H1 (cell line): ENCODE data around the gene RAB40C. TPM values are rescaled to one million over a fixed set of nuclear protein-coding genes. Genes with fewer than 3 reads are reported as not detected.

Experiments used
- CTCF ChIA-PET: fragments of 300-600 bp; sonication (Branson Sonifier 250); formaldehyde crosslinking; loops from one replicate; lab custom pipeline; 2021; ENCODE audit not compliant: partially characterized antibody; lab: Charles Lee
- POLR2A ChIA-PET: fragments of 300-600 bp; sonication (Branson Sonifier 250); formaldehyde crosslinking; loops from one replicate; lab custom pipeline; 2021; ENCODE audit warnings: inconsistent platforms; ENCODE audit not compliant: partially characterized antibody; lab: Charles Lee
- DNase-seq, 2 experiments: peaks; one replicate each; pipeline versions ENCODE4 v3.0.0 to v3.0.0-alpha.2; 2010 to 2022; ENCODE audit warnings: low spot score in 2 of 2, low read depth in 1 of 2, mixed read lengths in 1 of 2
- FAIRE-seq: peaks from 2 replicates; lab custom pipeline; 2011; peaks lifted over from hg19 to GRCh38; lab: Jason Lieb, UNC
- H2AFZ ChIP-seq: 2 replicates; pipeline ENCODE4 v1.8.1; 2012; ENCODE audit warnings: low read length, inconsistent platforms
- H2AK5ac ChIP-seq: 2 replicates; pipeline ENCODE4 v1.6.1; 2013; ENCODE audit warnings: low read depth, low read length
- H2BK120ac ChIP-seq: replicated peaks from 2 replicates; pipeline ENCODE3; 2013; ENCODE audit warnings: low read depth, low read length, inconsistent platforms
- H2BK12ac ChIP-seq: 2 replicates; pipeline ENCODE4 v1.6.1; 2013; ENCODE audit warnings: low read depth, low read length
- H2BK15ac ChIP-seq: 2 replicates; pipeline ENCODE4 v1.6.1; 2013; ENCODE audit warnings: low read length
- H2BK20ac ChIP-seq: 2 replicates; pipeline ENCODE4 v1.6.1; 2013; ENCODE audit warnings: low read length
- H2BK5ac ChIP-seq: 2 replicates; pipeline ENCODE4 v1.6.1; 2013; ENCODE audit warnings: low read depth, low read length
- H3K14ac ChIP-seq: 2 replicates; pipeline ENCODE4 v1.6.1; 2013; ENCODE audit warnings: inconsistent platforms; ENCODE audit not compliant: insufficient read length
- H3K18ac ChIP-seq: 2 replicates; pipeline ENCODE4 v1.6.1; 2013; ENCODE audit warnings: low read length; ENCODE audit errors: extremely low read depth
- H3K23ac ChIP-seq: 2 replicates; pipeline ENCODE4 v1.6.1; 2013; ENCODE audit warnings: inconsistent platforms; ENCODE audit not compliant: insufficient read length
- H3K23me2 ChIP-seq: 2 replicates; pipeline ENCODE4 v1.6.1; 2013; ENCODE audit warnings: low read depth, low read length
- H3K27ac ChIP-seq: 2 replicates; pipeline ENCODE4 v1.6.1; 2011; ENCODE audit warnings: low read depth, low read length, inconsistent platforms
- H3K27me3 ChIP-seq, 4 experiments: replicated peaks in 1 of 4; 1 replicate in 1 of 4; 2 replicates in 3 of 4; pipeline versions ENCODE4 v1.6.1 to v1.8.1; 2011 to 2013; ENCODE audit warnings: low read length in 3 of 4, mild to moderate bottlenecking in 3 of 4, inconsistent platforms in 2 of 4, mixed read lengths in 2 of 4, moderate library complexity in 1 of 4; ENCODE audit not compliant: control insufficient read depth in 3 of 4, insufficient read depth in 3 of 4; ENCODE audit errors: extremely low read depth in 1 of 4
- H3K36me3 ChIP-seq, 4 experiments: 2 replicates each; pipeline versions ENCODE4 v1.6.1 to v1.8.1; 2011 to 2013; ENCODE audit warnings: mild to moderate bottlenecking in 4 of 4, low read length in 3 of 4, moderate library complexity in 2 of 4, control low read depth in 1 of 4, inconsistent platforms in 1 of 4; ENCODE audit not compliant: insufficient read depth in 4 of 4, control insufficient read depth in 2 of 4
- H3K4ac ChIP-seq: replicated peaks from 2 replicates; pipeline ENCODE3; 2013; ENCODE audit warnings: low read length, low read depth, mixed read lengths, inconsistent platforms; ENCODE audit not compliant: insufficient read length
- H3K4me1 ChIP-seq, 4 experiments: replicated peaks in 1 of 4; 1 replicate in 1 of 4; 2 replicates in 3 of 4; pipeline versions ENCODE4 v1.6.1 to v1.8.1; 2011 to 2013; ENCODE audit warnings: low read length in 3 of 4, inconsistent platforms in 2 of 4, mixed read lengths in 1 of 4; ENCODE audit not compliant: insufficient read depth in 4 of 4, control insufficient read depth in 3 of 4
- H3K4me2 ChIP-seq, 2 experiments: 2 replicates each; pipeline versions ENCODE4 v1.6.1 to v1.8.1; 2011 to 2013; ENCODE audit warnings: low read depth in 2 of 2, low read length in 2 of 2, control low read depth in 1 of 2, inconsistent platforms in 1 of 2, mild to moderate bottlenecking in 1 of 2; ENCODE audit not compliant: insufficient read depth in 1 of 2
- H3K4me3 ChIP-seq, 4 experiments: fragments of 200-600, 300-600 bp in 1 of 4; sonication (generic), shearing (Covaris generic), sonication (Bioruptor Twin) in 1 of 4; 2 replicates each; pipeline versions ENCODE4 v1.5.1 to v1.8.1; 2011 to 2016; ENCODE audit warnings: low read length in 4 of 4, low read depth in 3 of 4, control low read depth in 2 of 4, inconsistent platforms in 2 of 4, mild to moderate bottlenecking in 2 of 4, mixed read lengths in 1 of 4, moderate library complexity in 1 of 4; ENCODE audit not compliant: insufficient read depth in 2 of 4; ENCODE audit errors: extremely low read depth in 1 of 4
- H3K56ac ChIP-seq: replicated peaks from 2 replicates; pipeline ENCODE3; 2013; ENCODE audit warnings: low read depth, mild to moderate bottlenecking, mixed read lengths, low read length, inconsistent platforms; ENCODE audit not compliant: insufficient read length
- H3K79me1 ChIP-seq: 2 replicates; pipeline ENCODE4 v1.6.1; 2013; ENCODE audit warnings: low read depth, low read length, control low read depth
- H3K79me2 ChIP-seq, 2 experiments: 2 replicates each; pipeline versions ENCODE4 v1.6.1 to v1.8.1; 2012 to 2013; ENCODE audit warnings: low read length in 2 of 2, mild to moderate bottlenecking in 2 of 2, inconsistent platforms in 1 of 2; ENCODE audit not compliant: insufficient read depth in 2 of 2, control insufficient read depth in 1 of 2
- H3K9ac ChIP-seq, 4 experiments: replicated peaks in 1 of 4; 1 replicate in 1 of 4; 2 replicates in 3 of 4; pipeline versions ENCODE4 v1.6.1 to v1.8.1; 2011 to 2013; ENCODE audit warnings: low read depth in 3 of 4, low read length in 3 of 4, control low read depth in 2 of 4, mild to moderate bottlenecking in 2 of 4, moderate library complexity in 2 of 4, inconsistent platforms in 1 of 4; ENCODE audit errors: extremely low read depth in 1 of 4
- H3K9me3 ChIP-seq, 2 experiments: 2 replicates each; pipeline versions ENCODE4 v1.6.1 to v1.8.1; 2012 to 2013; ENCODE audit warnings: mild to moderate bottlenecking in 2 of 2, moderate library complexity in 2 of 2, control low read depth in 1 of 2, inconsistent platforms in 1 of 2, low read depth in 1 of 2, low read length in 1 of 2, mixed read lengths in 1 of 2; ENCODE audit not compliant: insufficient read depth in 2 of 2
- H4K20me1 ChIP-seq, 2 experiments: replicated peaks in 1 of 2; 2 replicates each; pipeline versions ENCODE3 to v1.8.1; 2011 to 2013; ENCODE audit warnings: inconsistent platforms in 2 of 2, low read length in 2 of 2, mild to moderate bottlenecking in 1 of 2; ENCODE audit not compliant: insufficient read depth in 2 of 2, control insufficient read depth in 1 of 2
- H4K5ac ChIP-seq: 2 replicates; pipeline ENCODE4 v1.6.1; 2013; ENCODE audit warnings: low read length, low read depth, mixed read lengths, inconsistent platforms; ENCODE audit not compliant: insufficient read length
- H4K8ac ChIP-seq: 2 replicates; pipeline ENCODE4 v1.8.0; 2013; ENCODE audit warnings: mild to moderate bottlenecking, moderate library complexity, low read length, inconsistent platforms; ENCODE audit not compliant: insufficient read depth; ENCODE audit errors: extremely low read depth
- H4K91ac ChIP-seq: replicated peaks from 2 replicates; pipeline ENCODE3; 2013; ENCODE audit warnings: low read length, mixed read lengths, inconsistent platforms; ENCODE audit not compliant: insufficient read length
- JUN ChIP-seq: IDR thresholded peaks from 2 replicates; pipeline ENCODE4 v1.6.1; 2011; ENCODE audit warnings: low read depth, mild to moderate bottlenecking, improper control_type of control experiment, low read length
- WGBS, 2 experiments: shearing (Covaris generic) in 1 of 2; methylation state at CpG; one replicate each; pipeline versions ENCODE4 v1.1.6 to v1.1.7; 2013 to 2015; ENCODE audit warnings: low lambda C conversion rate in 2 of 2, mixed read lengths in 2 of 2, inconsistent platforms in 1 of 2, low coverage in 1 of 2, missing lambda C conversion rate in 1 of 2; ENCODE audit not compliant: insufficient replicate concordance in 2 of 2, insufficient coverage in 1 of 2, insufficient read length in 1 of 2; ENCODE audit errors: extremely low coverage in 1 of 2, missing lambda C conversion rate in 1 of 2; 5-methylcytosine and 5-hydroxymethylcytosine counted together
- polyA plus RNA-seq, 7 experiments: library from polyadenylated mRNA; depleted of rRNA in 3 of 7; stranded (reverse) in 5 of 7; unstranded in 2 of 7; fragments of >200 nt in 5 of 7; fragments of 200-250 nt in 2 of 7; gene quantifications; 1 replicate in 5 of 7; 2 replicates in 1 of 7; 4 replicates in 1 of 7; pipeline versions ENCODE4 v1.2.1 to v1.2.3, GENCODE V29; 2011 to 2013; ENCODE audit warnings: missing spikeins in 2 of 7, mixed read lengths in 2 of 7
- total RNA-seq: library from RNA; stranded (reverse); fragmentation: NEBNext Ultra II Directional; extraction: Animal tissue kit (Norgen Biotek cat#: 25700); gene quantifications from 2 replicates; pipeline ENCODE4 v1.2.1, GENCODE V29; 2021

Gene RAB40C
- total and polyA plus RNA-seq, 2 of the 8 experiments (the other 6 are each of a cell fraction or from before 2014, with no cell fraction given), result 13.9 to 15.6 TPM

DNA sequence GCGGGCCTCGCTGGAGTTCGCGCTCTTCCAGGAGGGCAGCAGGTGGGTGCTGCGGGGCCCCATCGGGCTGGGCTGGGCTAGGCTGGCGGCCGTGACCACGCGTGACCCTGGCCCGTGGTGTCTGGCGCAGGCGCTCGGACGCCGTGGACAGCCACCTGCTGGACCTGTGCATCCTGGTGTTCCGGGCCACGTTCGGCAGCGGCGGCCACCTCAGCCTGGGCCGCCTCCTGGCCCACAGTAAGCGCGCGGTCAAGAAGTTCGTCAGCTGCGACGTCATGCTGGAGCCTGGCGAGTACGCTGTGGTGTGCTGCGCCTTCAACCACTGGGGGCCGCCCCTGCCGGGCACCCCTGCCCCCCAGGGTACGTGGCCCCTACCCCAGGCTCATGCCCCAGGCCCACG, 37.7 kb upstream of the RAB40C start:
- Histone ChIP-seq H4K20me1 (peaks cover 2 to 6% of the 10 kb centered on the region in 2 experiments), H2AFZ (no peak overlapping the region), H3K36me3 (peaks cover 0 to 32% (median 2%) of the 10 kb centered on the region in 4 experiments; a peak in 1 of 8 replicates), H3K27me3 (no peaks in the 10 kb centered on the region), H2BK5ac (no peak overlapping the region), H3K4me1 (no peaks in the 10 kb centered on the region), H2BK20ac (no peak overlapping the region), H3K14ac (no peak overlapping the region), H3K4ac (no peak overlapping the region), H3K9me3 (no peaks in the 10 kb centered on the region), H3K79me2 (no peaks in the 10 kb centered on the region), H4K8ac (no peak overlapping the region; the same call in 1 of the 2 replicates), H3K23me2 (no peaks in the 10 kb centered on the region), H2AK5ac (no peak overlapping the region), H2BK15ac (no peak overlapping the region), H4K5ac (no peak overlapping the region), H2BK12ac (no peak overlapping the region), H3K4me3 (no peak overlapping the region), H3K4me2 (no peak overlapping the region), H3K23ac (no peak overlapping the region), H3K79me1 (no peaks in the 10 kb centered on the region), H2BK120ac (no peak overlapping the region), H4K91ac (no peak overlapping the region), H3K9ac (no peak overlapping the region), H3K18ac (no peak overlapping the region), H3K56ac (no peak overlapping the region), H3K27ac (no peak overlapping the region)
- 94% methylated on average over 27 of the region's 35 CpGs; no CpG with 5 or more reads in 1 of the 2 experiments for WGBS, 2 experiments
- DNase-seq, result no peak
- no peak for FAIRE-seq
- POLR2A ChIA-PET, result interaction anchor here (0.7 kb wide), 1 partner anchor 11 kb away, joined by 3 read pairs; no protein-coding TSS in a partner anchor
- CTCF ChIA-PET, result interaction anchor here (0.6 to 0.9 kb wide), 2 partner anchors 14 to 54 kb away, joined by 3 to 4 read pairs; partner anchors contain the start of gene NHLRC4
- TF ChIP-seq JUN, result no peak
